Skin of body (tissue), 2 donors: ENCODE measurements around the gene CORO7. TPM values are rescaled to one million over a fixed set of nuclear protein-coding genes. Genes with fewer than 3 reads are reported as not detected.
"Not testable (repeated sequence)": the region's sequence is repeated elsewhere in the genome, so short reads cannot be mapped to it uniquely, and the experiment has no call there.

ENCODE experiments used
- DNase-seq: peaks from one replicate; lab custom pipeline; 2025; lab: John Stamatoyannopoulos, UW
- total RNA-seq: library from RNA; depleted of rRNA; stranded (reverse); fragments of >200 nt; gene quantifications from one replicate; pipeline ENCODE4 v1.2.3, GENCODE V29; 2014

The CORO7 gene
- total RNA-seq, 1 donor from 2014 or later, result 10.9 TPM

DNA sequence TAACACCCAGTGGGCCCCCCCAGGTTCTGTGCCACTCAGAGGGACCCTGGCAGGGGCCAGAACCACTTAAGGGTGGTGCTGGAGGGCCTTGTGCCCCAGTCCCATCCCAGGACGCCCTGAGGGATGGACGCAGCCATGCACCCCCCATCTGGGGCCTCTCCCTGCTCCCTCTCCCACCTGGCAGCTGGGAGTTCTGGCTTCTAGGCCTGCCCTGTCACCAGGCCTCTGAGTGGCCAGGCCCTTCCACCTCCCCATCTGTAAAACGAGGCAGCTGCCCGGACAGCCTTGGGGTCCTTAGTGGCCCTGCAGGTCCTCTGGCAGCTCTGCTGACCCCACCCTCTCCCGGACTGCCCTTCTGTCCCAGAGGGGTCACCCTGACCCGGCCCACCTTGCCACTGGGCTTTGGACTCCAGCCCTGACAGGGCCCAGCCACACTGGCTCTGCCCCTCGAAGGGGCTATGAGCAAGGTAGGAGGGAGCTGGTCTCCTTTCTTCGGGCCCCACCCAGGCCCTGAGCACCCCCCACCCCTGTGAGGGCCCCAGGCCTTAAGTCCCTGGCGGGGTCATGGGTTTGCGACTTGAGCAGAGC lies 77.6 kb downstream of the CORO7 start:
- DNase-seq, result no peak

DNA sequence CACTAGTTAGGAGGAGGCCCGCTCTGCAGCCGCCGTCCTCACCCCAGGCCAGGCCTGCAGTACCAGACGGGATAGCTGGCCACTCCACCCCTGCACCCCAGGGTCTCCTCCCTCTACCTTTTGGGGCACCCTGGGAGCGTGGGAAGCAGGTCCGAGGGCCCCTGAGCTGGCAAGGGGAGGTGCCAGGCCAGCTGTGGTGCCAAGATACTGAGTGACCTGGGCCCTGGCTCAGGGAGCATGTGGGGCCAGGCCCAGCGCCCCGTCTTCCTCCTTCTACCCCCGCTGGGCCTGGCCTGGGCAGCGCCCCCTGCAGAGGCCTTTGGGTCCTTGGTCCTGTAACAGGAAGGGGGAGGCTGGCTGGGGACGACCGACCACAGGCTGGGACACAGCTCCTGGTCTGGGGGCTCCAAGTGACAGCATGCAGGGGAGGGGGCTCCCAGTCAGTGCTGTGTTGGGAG lies 78.2 kb downstream of the CORO7 start:
- no peak for DNase-seq

DNA sequence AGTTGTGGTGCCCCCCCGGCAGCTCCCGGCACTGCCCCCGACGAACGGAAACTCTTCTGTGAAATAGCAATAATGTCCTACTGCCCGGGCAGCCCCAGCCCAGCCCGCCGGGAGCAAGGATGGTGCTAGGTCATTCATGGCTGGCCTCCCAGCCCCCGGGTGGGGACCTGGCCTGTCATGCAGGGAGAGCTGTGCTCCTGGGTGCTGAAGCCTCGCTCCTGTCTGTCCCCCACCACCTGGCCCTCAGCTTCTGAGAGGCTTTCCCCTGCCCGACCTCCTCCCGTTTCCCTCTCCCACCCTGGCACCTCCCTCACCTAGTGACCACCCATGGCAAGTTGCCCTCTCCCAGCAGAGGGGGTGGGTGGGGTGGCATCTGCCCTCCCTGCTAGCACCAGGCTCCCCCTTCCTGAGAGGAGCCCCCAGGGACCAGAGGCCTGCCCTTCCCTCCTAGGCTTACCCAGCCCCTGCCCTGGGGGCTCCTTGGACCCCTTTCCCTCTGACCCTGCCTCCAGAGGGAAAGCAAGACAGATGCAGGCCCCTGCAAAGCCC lies 78.8 kb downstream of the CORO7 start:
- no peak for DNase-seq

DNA sequence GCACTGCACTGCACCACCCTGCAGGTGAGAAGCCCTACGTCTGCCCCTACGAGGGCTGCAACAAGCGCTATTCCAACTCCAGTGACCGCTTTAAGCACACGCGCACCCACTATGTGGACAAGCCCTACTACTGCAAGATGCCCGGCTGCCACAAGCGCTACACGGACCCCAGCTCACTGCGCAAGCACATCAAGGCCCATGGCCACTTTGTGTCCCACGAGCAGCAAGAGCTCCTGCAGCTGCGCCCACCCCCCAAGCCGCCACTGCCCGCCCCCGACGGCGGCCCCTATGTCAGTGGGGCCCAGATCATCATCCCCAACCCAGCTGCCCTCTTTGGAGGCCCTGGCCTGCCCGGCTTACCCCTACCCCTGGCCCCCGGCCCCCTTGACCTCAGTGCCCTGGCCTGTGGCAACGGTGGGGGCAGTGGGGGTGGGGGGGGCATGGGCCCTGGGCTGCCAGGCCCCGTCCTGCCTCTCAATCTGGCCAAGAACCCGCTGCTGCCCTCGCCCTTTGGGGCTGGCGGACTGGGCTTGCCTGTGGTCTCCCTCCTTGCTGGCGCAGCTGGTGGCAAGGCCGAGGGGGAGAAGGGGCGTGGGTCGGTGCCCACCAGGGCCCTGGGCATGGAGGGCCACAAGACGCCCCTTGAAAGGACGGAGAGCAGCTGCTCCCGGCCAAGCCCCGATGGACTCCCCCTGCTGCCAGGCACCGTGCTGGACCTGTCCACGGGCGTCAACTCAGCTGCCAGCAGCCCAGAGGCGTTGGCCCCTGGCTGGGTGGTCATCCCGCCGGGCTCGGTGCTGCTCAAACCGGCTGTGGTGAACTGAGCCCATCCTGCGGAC lies 79.5 kb downstream of the CORO7 start:
- no peak for DNase-seq

DNA sequence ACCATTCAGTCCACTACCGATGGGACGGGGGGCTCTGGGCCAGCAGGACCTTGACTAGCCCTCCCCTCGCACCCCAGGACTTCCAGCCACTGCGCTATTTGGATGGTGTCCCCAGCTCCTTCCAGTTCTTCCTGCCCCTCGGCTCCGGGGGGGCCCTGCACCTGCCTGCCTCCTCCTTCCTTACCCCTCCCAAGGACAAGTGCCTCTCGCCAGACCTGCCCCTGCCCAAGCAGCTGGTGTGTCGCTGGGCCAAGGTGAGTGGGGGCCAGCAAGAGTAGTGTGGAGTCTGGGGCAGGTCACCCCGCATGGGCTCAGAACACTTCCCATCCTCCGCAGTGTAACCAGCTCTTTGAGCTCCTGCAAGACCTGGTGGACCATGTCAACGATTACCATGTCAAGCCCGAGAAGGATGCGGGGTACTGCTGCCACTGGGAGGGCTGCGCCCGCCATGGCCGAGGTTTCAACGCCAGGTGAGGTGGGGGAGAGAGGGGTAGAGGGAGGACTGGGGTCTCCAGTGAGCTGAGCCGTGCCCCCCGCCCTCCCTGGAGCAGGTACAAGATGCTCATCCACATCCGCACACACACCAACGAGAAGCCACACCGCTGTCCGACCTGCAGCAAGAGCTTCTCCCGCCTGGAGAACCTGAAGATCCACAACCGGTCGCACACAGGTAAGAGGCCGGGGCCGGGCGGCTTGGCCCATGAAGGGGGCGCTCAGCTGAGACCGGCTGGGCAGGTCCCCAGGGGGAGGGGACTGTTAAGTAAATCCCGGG lies 81.5 kb downstream of the CORO7 start:
- no peak for DNase-seq

DNA sequence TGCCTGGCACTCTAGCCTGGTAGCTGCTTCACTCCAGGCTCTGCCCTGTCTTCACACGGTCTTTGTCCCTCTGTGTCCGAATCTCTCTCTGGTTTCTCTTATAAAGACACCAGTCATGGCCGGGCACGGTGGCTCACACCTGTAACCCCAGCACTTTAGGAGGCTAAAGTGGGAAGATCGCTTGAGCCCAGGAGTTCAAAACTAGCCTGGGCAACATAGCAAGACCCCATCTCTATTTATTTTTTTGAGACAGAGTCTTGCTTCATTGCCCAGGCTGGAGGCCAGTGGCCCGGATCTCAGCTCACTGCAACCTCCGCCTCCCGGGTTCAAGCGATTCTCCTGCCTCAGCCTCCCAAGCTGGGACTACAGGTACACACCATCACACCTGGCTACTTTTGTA lies 82.7 kb downstream of the CORO7 start:
- DNase-seq, result not testable (repeated sequence)

DNA sequence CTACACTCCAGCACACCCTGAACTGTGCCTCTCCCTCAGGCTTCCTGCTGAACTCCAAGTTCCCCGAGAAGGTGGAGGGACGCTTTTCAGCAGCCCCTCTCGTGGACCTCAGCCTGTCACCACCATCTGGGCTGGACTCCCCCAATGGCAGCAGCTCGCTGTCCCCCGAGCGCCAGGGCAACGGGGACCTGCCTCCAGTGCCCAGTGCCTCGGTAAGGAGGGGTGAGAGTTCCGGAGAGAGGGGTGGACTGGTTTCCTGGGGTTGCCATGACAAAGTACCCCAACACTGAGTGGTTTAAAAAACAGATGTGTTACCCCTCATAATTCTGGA lies 83.1 kb downstream of the CORO7 start:
- no peak for DNase-seq

DNA sequence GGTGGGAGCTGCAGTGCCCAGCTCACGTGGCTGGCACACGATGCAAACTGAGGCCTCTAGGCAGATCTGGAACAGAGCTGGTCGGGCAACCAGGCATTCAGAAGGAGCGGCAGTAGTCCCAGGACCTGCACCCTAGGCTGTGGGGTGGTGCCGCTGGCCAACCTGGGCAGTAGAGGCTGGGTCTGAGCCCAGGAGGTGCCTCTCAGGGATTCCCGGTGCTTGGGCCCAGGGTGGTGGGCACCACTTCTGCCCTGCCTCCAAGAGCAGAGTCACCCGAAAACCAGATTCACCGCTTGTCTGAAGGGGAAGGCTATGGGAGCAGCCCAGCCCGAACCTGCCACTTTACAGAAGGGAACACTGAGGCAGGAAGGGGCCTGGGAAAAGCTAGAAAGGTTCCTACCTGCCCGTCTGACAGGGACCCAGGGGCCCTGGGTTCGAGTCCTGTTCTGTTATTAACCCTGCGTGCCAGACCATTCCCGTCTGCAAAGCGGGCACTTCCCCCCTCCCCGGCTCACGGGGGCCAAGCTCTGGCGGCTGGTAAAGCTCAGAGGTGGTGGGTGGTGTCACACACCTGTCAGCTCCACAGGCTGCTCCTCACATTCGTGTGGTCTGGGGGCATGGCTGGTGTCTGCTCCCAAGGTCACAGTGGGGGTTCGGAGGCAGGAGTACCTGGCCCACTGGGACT lies 83.6 kb downstream of the CORO7 start:
- DNase-seq, result no peak

DNA sequence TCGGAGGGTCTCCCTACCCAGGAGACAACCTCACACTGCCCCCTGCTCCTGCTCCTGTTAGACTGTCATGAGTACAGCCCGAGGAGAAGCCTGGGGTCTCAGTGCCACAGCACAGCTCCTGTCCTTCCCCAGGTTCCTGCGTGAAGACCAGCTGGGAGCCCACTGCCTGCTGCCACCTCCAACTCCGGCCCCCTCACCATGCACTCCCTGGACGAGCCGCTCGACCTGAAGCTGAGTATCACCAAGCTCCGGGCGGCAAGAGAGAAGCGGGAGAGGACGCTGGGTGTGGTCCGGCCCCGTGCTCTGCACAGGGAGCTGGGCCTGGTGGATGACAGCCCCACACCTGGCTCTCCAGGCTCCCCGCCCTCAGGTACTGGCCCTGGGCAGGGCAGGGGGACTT lies 84.3 kb downstream of the CORO7 start:
- no peak for DNase-seq

DNA sequence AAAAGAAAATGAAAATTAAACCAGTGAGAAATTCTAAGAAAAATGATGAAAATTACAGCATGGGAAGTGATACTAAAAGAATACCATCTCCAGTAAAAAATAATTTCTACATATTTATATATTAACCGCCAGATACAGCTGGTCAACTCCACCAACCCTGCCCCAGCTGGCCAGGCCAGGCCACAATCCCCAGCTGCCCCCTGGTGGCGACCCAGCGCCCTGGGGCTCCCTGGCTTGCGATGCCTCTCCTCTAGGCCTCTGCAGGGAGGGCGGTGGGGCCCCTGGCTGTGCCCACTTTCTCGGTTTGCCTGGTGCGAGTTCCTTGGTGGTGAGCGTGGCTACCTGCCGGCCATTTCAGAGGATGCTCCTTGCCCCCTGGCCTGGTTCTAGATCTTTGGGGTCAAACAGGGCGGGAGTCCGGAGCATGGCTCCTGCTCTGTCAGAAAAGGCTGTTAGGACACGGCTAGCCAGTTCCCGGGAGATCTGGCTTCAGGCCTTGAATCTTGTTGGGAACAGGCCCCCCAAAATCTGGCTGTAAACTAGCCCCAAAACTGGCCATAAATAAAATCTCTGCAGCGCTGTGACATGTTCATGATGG lies 86.0 kb downstream of the CORO7 start:
- DNase-seq, result no peak

DNA sequence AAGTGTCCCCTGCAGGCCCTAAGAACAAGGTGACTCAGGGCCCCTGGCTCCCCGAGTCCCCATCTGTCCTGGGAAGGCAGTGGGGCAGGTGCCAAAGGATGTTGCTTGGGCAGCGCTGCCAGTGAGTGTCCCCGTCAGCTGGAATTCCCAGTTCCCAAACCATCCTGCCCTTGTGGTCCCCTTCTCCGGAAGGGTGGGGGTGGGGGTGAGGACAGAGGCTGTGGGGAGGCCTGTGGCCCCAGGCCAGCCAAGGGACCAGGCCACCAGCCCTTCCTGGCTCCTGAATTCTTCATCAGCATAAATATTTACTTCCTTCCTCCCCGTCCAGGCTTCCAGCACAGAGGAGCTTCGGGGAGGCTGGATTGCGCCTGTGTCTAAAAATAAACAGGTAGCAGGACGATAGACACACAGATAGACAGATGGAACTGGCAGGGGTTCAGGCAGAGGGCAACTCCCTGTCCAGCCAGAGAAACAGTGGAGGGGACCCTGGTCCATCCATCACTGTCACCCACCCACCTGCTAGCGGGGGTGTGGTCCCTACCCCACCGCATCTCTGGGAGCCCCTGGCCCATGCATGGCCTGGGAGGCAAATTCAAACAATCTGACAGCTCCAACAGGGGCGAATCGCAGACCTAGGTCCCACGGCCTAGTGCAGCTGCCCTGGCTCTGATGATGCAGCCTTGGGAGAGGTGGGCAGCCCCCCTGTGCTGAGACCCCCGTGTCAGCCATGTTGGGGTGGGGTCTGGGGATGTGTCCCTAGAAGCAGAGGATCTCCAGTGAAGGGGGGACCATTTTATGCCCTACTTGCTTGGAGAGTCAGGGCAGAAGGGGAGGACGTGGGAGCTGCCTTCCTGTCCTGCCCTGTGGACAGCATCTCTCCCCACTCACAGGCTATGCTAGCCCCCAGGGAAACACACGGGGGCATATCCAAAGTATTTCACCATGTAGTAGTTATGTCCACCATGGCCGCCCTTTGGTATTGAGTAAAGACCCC lies 87.3 kb downstream of the CORO7 start:
- no peak for DNase-seq

DNA sequence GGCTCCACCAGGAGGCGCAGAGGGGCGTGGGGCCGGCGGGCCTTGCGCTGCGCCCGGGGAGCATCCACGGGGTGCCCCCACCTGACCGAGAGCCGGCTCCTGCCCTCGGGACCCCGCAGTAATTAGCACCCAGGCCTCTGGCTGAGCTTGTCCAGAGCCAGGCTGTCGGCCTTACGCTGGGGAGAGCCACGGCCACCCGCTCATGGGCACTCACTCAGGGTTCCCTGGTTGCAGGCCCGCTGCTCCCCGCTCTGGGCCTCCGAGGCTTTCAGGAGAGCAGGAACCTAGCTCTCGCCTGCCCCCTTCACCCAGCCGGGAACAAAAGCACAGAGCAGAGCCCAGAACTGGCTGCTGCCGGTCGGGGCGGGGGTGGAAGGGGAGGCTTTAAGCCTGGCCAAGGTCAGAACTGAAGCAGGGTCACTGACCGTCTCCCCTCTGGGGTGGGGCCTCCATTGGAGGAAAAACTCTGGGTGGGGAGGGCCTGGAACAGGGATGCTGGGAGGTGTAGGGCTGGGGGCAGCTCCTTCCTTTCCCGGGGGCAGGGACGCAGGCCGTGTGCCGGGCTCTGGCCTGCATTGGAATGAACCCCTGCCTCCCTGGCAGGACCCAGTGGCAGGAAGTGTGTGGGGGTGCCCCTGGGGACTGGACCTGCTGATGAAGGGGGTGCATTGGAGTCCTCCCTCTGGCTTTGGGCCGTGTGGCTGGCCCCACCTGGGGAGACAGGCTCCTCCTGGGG lies 88.2 kb downstream of the CORO7 start:
- DNase-seq, result peak; percentile 63

DNA sequence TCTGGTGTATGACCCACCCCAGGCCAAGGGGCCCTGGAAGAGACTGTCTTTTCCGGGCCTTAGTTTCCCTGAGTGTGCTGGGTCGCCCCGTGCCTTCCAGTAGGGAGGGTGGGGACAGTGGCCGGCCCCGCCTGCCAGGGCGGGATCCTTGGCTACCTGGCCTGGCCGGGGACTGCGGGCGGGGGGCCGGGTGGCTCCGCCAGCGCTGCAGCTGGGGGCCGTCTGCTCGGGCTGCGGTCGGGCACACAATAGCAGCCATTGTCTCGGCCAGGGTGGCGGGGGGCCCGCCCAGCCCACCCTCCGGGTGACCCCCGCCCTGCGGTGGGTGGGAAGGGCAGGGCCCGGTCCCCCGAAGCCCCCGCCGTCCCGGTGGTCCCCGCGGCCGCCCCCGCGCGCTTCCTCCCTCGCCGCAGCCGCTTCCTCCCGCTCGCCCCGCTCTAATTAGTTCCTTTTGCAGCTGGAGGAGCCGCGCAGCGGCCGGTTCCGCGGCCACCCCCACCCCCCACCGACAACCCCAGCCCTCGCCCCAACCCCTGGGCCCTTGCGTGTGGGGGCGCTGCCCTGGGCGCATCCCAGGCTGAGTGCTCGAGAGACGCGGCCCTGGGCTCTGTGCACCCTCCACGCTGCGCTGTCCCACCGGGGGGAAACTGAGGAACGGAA lies 88.9 kb downstream of the CORO7 start:
- no peak for DNase-seq

DNA sequence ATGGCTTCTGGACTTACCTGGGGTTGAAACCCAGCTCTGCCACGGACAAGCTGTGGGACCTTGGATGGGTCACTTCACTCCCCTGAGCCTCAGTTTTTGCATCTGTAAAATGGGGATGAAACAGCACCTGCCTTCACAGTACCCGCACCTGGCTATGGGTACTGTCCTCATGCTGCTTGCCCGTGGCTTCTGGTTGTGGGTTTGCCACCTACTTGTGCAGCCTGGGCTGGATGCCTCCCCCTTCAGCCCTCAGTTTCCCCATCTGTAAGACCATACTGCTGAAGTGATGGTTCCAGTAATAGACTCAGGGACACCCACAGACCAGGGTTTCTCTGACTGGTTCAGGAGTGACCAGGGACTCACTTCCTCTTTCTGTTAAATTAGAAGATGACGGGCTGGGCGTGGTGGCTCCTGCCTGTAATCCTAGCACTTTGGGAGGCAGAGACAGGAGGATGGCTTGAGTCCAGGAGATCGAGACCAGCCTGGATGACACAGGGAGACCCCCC lies 91.1 kb downstream of the CORO7 start:
- no peak for DNase-seq

DNA sequence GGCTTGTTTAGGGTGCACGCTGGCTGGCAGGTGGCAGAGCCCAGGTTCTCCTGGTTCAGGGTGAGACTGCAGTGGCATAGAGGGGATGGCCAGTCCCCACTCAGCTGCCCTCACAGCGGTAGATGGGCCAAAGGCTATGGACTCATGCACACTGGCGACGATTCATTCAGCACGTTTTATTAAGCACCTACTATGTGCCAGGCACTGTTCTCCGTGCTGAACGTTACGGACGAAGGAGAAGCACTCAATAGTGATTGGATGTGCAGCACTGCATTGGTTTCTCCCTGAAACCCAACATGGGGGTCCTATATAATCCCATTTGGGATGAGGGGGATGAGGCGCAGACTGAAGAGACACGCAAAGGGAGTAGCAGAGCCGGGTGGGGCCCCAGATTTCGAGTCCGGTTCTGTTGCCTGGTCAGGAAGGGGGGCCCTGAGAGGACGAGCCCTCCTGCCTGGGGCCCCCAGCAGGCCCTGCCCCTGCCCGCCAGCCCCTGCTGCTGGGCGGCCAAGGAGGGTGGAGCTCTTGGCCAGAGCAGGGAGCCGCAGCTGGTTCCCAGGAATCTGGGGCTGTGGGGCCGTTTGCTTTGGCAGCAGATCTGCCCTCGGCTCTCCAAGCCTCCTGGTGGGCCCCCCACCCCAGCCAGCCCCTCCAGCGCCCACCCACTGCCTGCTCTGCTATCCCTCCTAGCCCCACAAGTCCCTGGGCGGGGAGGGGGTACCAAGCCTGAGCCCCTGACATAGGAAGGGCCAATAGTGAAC lies 91.7 kb downstream of the CORO7 start:
- DNase-seq, result peak; percentile 23

DNA sequence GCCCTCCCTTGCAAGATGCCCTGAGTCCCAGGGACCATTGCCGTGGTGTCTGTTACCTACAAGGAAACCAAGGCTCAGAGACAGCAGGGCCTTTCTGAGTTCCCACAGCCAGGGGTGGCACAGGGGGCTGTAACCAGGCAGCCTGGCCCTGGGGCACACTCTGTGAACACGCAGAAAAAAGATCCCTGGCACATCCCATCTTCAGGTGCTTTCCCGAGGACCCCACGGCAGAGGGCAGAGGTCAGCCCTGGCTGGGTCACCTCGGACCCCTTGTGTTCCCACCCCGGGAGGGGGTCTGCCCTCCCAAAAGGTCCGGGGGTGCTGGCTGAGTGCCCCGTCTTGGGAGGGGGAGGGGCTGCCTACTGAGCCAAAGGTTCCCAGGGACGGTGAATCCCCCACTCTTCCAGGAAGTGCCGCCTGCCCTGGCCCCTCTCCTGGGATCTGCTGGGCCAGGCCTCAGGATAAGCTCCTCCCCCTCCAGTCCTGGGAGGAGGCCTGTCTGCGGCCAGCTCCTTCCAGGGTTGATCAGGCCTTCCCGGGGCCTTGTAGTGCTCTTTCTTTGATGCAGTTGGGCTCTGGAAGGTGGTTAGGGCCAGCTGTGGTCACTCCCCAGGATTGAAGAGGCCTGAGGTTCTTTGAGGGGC lies 92.4 kb downstream of the CORO7 start:
- no peak for DNase-seq
